ENCODE measurements around the gene PCDH9. TPM values are rescaled to one million over a fixed set of nuclear protein-coding genes. Genes with fewer than 3 reads are reported as not detected.

PCDH9 gene
- total RNA-seq, 1 experiment from 2014 or later: 10.1 TPM

DNA sequence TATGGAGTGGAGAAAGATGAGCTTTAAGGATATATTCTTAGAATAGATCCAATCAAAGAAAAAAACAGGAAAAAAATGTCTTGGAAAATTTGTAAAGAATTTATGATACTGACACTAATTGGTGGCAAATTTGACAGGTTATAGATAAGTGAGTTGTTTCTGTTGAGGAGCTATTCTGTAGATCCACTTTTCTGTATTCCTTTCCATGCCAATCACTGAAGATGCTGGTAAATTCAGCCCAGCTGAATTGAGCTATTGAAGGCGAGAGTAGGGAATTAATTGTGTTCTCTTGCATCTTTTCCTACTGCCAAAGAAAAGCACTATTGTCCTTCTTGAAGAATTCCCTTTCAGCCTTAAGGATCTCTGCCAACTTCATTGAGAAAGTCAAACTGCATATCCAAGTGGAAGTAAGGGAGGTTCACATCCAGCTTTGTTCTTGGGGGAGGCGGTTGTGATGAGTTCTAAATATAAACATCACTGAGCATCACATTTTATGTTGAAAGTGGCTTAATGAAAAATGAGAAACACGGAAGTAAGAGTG lies 113.1 kb downstream of the PCDH9 start:
- TF ChIP-seq, protein P1, sequence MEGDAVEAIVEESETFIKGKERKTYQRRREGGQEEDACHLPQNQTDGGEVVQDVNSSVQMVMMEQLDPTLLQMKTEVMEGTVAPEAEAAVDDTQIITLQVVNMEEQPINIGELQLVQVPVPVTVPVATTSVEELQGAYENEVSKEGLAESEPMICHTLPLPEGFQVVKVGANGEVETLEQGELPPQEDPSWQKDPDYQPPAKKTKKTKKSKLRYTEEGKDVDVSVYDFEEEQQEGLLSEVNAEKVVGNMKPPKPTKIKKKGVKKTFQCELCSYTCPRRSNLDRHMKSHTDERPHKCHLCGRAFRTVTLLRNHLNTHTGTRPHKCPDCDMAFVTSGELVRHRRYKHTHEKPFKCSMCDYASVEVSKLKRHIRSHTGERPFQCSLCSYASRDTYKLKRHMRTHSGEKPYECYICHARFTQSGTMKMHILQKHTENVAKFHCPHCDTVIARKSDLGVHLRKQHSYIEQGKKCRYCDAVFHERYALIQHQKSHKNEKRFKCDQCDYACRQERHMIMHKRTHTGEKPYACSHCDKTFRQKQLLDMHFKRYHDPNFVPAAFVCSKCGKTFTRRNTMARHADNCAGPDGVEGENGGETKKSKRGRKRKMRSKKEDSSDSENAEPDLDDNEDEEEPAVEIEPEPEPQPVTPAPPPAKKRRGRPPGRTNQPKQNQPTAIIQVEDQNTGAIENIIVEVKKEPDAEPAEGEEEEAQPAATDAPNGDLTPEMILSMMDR (IDR thresholded peaks at IDR 0.05; ENCODE audit: unreplicated experiment): no peak
- ChIA-PET POLR2A (interaction anchor here (0.6 to 3.0 kb wide), 3 partner anchors 9 to 1277 kb away, joined by 3 to 13 read pairs (median 5); no protein-coding TSS in a partner anchor), CTCF (interaction anchor here (0.7 kb wide), 1 partner anchor 107 kb away, joined by 4 read pairs; no protein-coding TSS in a partner anchor)
- peaks cover 37% of the 10 kb centered on the region for H3K4me1 Mint-ChIP-seq (ENCODE audit: insufficient read depth, unreplicated experiment)
- no TSS peak for BruUV-seq (replicated peaks)
- no peak overlapping the region for H3K4me3 Mint-ChIP-seq (ENCODE audit: unreplicated experiment)
- H3K27ac Mint-ChIP-seq (ENCODE audit: low read depth, unreplicated experiment): no peak overlapping the region
- intact Hi-C loops (cut with micrococcal nuclease): no loop called here
- DNase-seq (ENCODE audit: unreplicated experiment): no peak
- H3K27me3 Mint-ChIP-seq (ENCODE audit: insufficient read depth, unreplicated experiment): no peaks in the 10 kb centered on the region
- H3K9me3 Mint-ChIP-seq (ENCODE audit: unreplicated experiment): no peaks in the 10 kb centered on the region
- no peaks in the 10 kb centered on the region for H3K36me3 Mint-ChIP-seq (ENCODE audit: insufficient read depth, unreplicated experiment)

GRCh38 chr13:67107979-67108378 lies 122.2 kb downstream of the PCDH9 start:
- intact Hi-C loops (cut with micrococcal nuclease): no loop called here
- ChIA-PET POLR2A (interaction anchor here (0.7 to 2.7 kb wide), 3 partner anchors 10 to 485 kb away, joined by 3 to 13 read pairs (median 4); no protein-coding TSS in a partner anchor), CTCF (interaction anchor here (0.6 to 0.7 kb wide), 2 partner anchors 11 to 36 kb away, joined by 3 to 4 read pairs; no protein-coding TSS in a partner anchor)
- Mint-ChIP-seq H3K27ac (ENCODE audit: low read depth, unreplicated experiment) (no peak overlapping the region), H3K9me3 (ENCODE audit: unreplicated experiment) (no peaks in the 10 kb centered on the region), H3K4me1 (ENCODE audit: insufficient read depth, unreplicated experiment) (peaks cover 9% of the 10 kb centered on the region), H3K27me3 (ENCODE audit: insufficient read depth, unreplicated experiment) (no peaks in the 10 kb centered on the region), H3K4me3 (ENCODE audit: unreplicated experiment) (no peak overlapping the region), H3K36me3 (ENCODE audit: insufficient read depth, unreplicated experiment) (peaks cover 5% of the 10 kb centered on the region)
- no peak for DNase-seq (ENCODE audit: unreplicated experiment)
- TF ChIP-seq, protein P1 (IDR thresholded peaks at IDR 0.05; ENCODE audit: unreplicated experiment): no peak
- BruUV-seq (replicated peaks): no TSS peak

GRCh38 chr13:67106502-67107057 lies 123.6 kb downstream of the PCDH9 start:
- no peaks in the 10 kb centered on the region for H3K9me3 Mint-ChIP-seq (ENCODE audit: unreplicated experiment)
- TF ChIP-seq, protein P1 (IDR thresholded peaks at IDR 0.05; ENCODE audit: unreplicated experiment): no peak
- BruUV-seq (replicated peaks): no TSS peak
- H3K4me3 Mint-ChIP-seq (ENCODE audit: unreplicated experiment): no peak overlapping the region
- DNase-seq (ENCODE audit: unreplicated experiment): no peak
- H3K27ac Mint-ChIP-seq (ENCODE audit: low read depth, unreplicated experiment): no peak overlapping the region
- H3K4me1 Mint-ChIP-seq (ENCODE audit: insufficient read depth, unreplicated experiment): peaks cover 15% of the 10 kb centered on the region
- ChIA-PET CTCF (interaction anchor here (1.0 kb wide), 1 partner anchor 12 kb away, joined by 3 read pairs; no protein-coding TSS in a partner anchor), POLR2A (interaction anchor here (0.7 kb wide), 1 partner anchor 37 kb away, joined by 4 read pairs; no protein-coding TSS in a partner anchor)
- intact Hi-C loops (cut with micrococcal nuclease): no loop called here
- no peaks in the 10 kb centered on the region for H3K27me3 Mint-ChIP-seq (ENCODE audit: insufficient read depth, unreplicated experiment)
- peaks cover 5% of the 10 kb centered on the region for H3K36me3 Mint-ChIP-seq (ENCODE audit: insufficient read depth, unreplicated experiment)

DNA sequence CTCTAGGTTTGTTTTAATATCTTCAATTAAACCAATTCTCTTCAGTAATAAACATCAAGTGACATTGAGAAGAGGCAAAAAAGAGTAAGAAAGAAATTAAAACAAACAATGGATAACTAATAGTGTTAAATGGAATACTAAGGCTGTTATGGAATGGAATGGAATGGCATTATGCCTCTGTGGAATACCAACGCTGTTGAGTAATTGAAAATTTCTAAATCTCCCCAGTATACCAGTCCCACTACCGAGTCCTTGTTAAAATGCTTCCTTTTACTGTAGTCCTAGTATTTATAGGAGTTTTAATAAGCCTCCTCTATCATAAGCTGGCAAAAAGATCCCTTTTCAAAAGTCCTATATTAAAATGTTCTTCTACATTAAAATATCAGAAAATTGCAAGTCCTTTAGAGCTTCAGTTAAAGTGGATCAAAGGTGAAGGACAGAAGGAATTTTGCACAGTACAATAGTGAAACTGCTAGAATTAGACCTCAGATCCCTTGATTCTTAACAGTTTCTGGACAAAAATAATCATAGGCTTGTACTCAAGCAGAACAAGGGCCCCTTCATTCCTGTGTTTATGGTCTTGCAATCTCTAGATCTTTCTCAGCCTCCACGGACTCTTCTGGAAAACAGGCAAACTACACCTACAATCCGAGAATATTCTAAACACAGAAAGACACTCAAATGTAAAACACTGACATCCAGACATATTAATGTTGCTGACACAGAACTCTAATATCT lies 128.2 kb downstream of the PCDH9 start:
- CTCF ChIA-PET: no interaction called here
- Mint-ChIP-seq H3K9me3 (ENCODE audit: unreplicated experiment) (no peaks in the 10 kb centered on the region), H3K4me1 (ENCODE audit: insufficient read depth, unreplicated experiment) (peaks cover 24% of the 10 kb centered on the region), H3K4me3 (ENCODE audit: unreplicated experiment) (peak overlapping the region; percentile 59), H3K27me3 (ENCODE audit: insufficient read depth, unreplicated experiment) (no peaks in the 10 kb centered on the region), H3K27ac (ENCODE audit: low read depth, unreplicated experiment) (peak overlapping the region; percentile 78), H3K36me3 (ENCODE audit: insufficient read depth, unreplicated experiment) (no peaks in the 10 kb centered on the region)
- no TSS peak for BruUV-seq (replicated peaks)
- DNase-seq (ENCODE audit: unreplicated experiment): no peak
- intact Hi-C loops (cut with micrococcal nuclease): loop anchor here (5.0 kb wide), 1 partner anchor 120 kb away; no protein-coding TSS in a partner anchor
- POLR2A ChIA-PET: interaction anchor here (0.7 to 1.3 kb wide), 2 partner anchors 14 to 18 kb away, joined by 3 to 5 read pairs; no protein-coding TSS in a partner anchor
- TF ChIP-seq, protein P1 (IDR thresholded peaks at IDR 0.05; ENCODE audit: unreplicated experiment): no peak

Data from MCF 10A (cell line).